ENCODE data around the gene RPL27. TPM values are rescaled to one million over a fixed set of nuclear protein-coding genes. Genes with fewer than 3 reads are reported as not detected.

RPL27 gene
- total and polyA plus RNA-seq, 2 of the 13 experiments (the other 11 are each of a cell fraction or from before 2014, with no cell fraction given), result 1,585 to 5,840 TPM

DNA sequence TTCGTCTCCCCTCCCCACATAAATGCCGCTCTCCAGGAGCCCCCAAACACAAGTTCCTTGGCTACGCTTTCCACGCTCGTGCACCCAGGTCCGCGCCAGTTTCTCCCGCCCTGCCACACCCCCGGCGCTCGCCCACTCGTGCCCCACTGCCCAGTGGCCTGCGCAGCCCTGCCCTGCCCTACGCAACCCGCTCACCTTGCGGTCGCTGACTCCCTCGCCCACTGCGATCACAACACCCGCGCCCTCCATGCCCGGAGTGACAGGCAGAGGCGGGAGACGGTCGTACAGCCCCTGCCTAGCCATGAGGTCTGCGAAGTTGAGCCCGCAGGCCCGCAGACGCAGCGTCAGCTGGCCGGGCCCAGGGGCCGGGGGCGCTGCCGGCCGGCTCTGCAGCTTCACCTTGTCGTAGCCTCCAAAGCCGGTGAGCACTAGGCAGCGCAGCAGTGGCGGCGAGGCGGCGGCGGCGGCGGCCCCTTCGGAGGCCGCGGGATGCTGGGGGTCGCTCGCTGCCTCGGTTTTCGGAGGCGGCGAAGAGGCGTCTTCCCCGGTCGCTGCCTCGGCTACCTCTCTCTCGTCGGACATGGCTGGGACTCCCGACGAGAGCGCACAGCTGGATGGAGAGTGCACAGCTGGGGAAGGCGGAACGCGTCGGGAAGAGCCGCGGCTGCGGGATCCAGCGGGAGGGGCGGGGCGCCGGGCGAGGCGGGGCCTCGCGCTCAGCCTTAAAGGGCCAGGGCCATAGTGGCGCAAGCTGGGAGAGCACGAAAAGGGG, 23.7 kb downstream of the RPL27 start, which contains the start of gene VAT1 (continued):
- TF ChIP-seq, protein P1, sequence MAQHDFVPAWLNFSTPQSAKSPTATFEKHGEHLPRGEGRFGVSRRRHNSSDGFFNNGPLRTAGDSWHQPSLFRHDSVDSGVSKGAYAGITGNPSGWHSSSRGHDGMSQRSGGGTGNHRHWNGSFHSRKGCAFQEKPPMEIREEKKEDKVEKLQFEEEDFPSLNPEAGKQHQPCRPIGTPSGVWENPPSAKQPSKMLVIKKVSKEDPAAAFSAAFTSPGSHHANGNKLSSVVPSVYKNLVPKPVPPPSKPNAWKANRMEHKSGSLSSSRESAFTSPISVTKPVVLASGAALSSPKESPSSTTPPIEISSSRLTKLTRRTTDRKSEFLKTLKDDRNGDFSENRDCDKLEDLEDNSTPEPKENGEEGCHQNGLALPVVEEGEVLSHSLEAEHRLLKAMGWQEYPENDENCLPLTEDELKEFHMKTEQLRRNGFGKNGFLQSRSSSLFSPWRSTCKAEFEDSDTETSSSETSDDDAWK (CRISPR knock-in tag; IDR thresholded peaks at IDR 0.05), result no peak
- TF ChIP-seq ZBTB14 (CRISPR knock-in tag; IDR thresholded peaks at IDR 0.05) (peak; percentile 38; the same call in 1 of the 2 replicates), ZNF816 (CRISPR knock-in tag; IDR thresholded peaks at IDR 0.05; ENCODE audit: borderline replicate concordance) (peak; percentile 66; the same call in 1 of the 2 replicates), GATA4 (IDR thresholded peaks at IDR 0.05; ENCODE audit: borderline replicate concordance, low read depth) (no peak), MXD1 (CRISPR knock-in tag; IDR thresholded peaks at IDR 0.05) (peak; percentile 83), ELF3 (CRISPR knock-in tag; IDR thresholded peaks at IDR 0.05) (no peak; the same call in none of the 2 replicates), ZFP36 (IDR thresholded peaks at IDR 0.05; ENCODE audit: borderline replicate concordance, low read depth, low read length, partially characterized antibody) (no peak), ZNF556 (CRISPR knock-in tag; IDR thresholded peaks at IDR 0.05; ENCODE audit: borderline replicate concordance) (peak; percentile 98; the same call in 1 of the 2 replicates), ZNF205 (CRISPR knock-in tag; IDR thresholded peaks at IDR 0.05) (peak; percentile 19; the same call in 1 of the 2 replicates), ZNF746 (CRISPR knock-in tag; IDR thresholded peaks at IDR 0.05) (no peak; the same call in 1 of the 2 replicates), KDM2A (CRISPR knock-in tag; IDR thresholded peaks at IDR 0.05; ENCODE audit: borderline replicate concordance, low read depth) (peak; percentile 89), TBX3 (IDR thresholded peaks at IDR 0.05; ENCODE audit: borderline replicate concordance) (no peak), SOX5 (CRISPR knock-in tag; IDR thresholded peaks at IDR 0.05; ENCODE audit: borderline replicate concordance) (peak; percentile 32; the same call in 1 of the 2 replicates), ZBTB46 (CRISPR knock-in tag; IDR thresholded peaks at IDR 0.05; ENCODE audit: borderline replicate concordance) (peak; percentile 95; the same call in 1 of the 2 replicates), TAF1 (CRISPR knock-in tag; IDR thresholded peaks at IDR 0.05) (peak; percentile 90), ZGPAT (CRISPR knock-in tag; IDR thresholded peaks at IDR 0.05) (peak; percentile 93), KAT8 (CRISPR knock-in tag; IDR thresholded peaks at IDR 0.05) (peak; percentile 65), STAG1 (CRISPR knock-in tag; IDR thresholded peaks at IDR 0.05) (no peak), MBNL3 (CRISPR knock-in tag; conservative IDR thresholded peaks at IDR 0.05) (no peak), JDP2 (CRISPR knock-in tag; IDR thresholded peaks at IDR 0.05; ENCODE audit: borderline replicate concordance) (no peak; the same call in 1 of the 2 replicates)
- TF ChIP-seq, protein P2, sequence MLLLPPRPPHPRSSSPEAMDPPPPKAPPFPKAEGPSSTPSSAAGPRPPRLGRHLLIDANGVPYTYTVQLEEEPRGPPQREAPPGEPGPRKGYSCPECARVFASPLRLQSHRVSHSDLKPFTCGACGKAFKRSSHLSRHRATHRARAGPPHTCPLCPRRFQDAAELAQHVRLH (CRISPR knock-in tag; IDR thresholded peaks at IDR 0.05; ENCODE audit: borderline replicate concordance, low read depth), result no peak

All from HepG2 (cell line).